Neural crest cell (in vitro differentiated cells): ENCODE results near the gene PTMA. TPM values are rescaled to one million over a fixed set of nuclear protein-coding genes. Genes with fewer than 3 reads are reported as not detected.

Experiments
- DNase-seq: peaks from one replicate; pipeline ENCODE4 v3.0.0; 2021; ENCODE audit warnings: low read depth, mixed read lengths, low spot score
- H3K27ac Mint-ChIP-seq: one replicate; pipeline ENCODE4 v1.8.0; 2021; ENCODE audit warnings: mild to moderate bottlenecking, mixed read lengths; ENCODE audit not compliant: unreplicated experiment
- H3K27me3 Mint-ChIP-seq: 2 replicates; pipeline ENCODE4 v1.8.0; 2021; ENCODE audit warnings: low read depth, mild to moderate bottlenecking, mixed read lengths
- H3K36me3 Mint-ChIP-seq: 2 replicates; pipeline ENCODE4 v1.8.0; 2021; ENCODE audit warnings: low read depth, mild to moderate bottlenecking, mixed read lengths
- H3K4me1 Mint-ChIP-seq: 2 replicates; pipeline ENCODE4 v1.8.0; 2021; ENCODE audit warnings: mixed read lengths
- H3K4me3 Mint-ChIP-seq: one replicate; pipeline ENCODE4 v1.8.0; 2021; ENCODE audit warnings: mild to moderate bottlenecking, mixed read lengths
- H3K9me3 Mint-ChIP-seq: 2 replicates; pipeline ENCODE4 v1.8.0; 2021; ENCODE audit warnings: mixed read lengths
- total RNA-seq: library from RNA; stranded (reverse); gene quantifications from 2 replicates; pipeline ENCODE4 v1.2.1, GENCODE V29; 2021
- TF ChIP-seq, protein P1 (sequence below): fragments of 200-600 bp; sonication (generic); conservative IDR thresholded peaks from 2 replicates; pipeline ENCODE4 v1.5.0; 2021; ENCODE audit warnings: antibody characterized with exemption, mild to moderate bottlenecking

PTMA gene
- total RNA-seq, 1 donor from 2014 or later, result 1,415 TPM

DNA sequence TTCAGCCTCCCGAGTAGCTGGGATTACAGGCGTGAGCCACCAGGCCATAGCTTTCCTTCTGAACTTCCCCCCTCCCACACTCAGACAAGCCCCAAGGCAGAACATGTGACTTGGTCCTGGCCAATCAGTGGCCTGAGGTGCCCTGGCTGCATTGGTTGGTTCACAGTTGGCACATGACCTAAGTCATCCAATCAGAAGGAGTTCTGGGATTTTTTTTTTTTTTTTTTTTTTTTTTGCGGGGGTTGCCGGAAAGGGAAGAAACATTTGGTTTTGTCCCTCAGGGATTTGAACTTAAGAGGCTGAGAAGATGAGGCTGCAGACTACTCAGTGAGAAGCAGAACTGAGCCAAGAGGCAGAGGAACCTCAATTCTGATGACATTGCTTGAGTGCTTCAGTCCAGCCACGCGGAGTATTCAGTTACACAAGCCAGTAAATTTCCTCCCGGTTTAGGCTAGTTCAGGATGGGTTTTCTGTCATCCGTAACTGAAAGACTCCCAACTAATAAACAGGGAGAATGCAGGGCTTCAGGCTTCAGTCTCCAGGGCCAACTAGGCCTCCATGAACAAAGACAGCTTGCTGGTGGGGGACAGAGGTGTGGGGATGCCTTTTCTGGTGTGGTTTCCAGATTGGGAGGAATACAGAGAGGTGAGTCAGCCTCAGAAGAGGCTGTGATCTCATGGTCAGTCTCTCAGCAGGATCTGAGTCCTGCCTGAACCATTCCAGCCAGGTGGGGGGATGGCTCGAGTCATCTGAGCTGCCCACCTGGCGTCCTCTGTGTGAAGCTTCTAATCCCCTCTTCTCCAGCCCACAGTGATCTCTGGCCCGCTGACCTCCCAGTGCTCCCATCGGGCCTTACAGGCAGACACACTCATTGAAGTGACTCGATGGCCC lies 9.2 kb downstream of the PTMA start:
- peaks cover 39% of the 10 kb centered on the region for H3K4me1 Mint-ChIP-seq

DNA sequence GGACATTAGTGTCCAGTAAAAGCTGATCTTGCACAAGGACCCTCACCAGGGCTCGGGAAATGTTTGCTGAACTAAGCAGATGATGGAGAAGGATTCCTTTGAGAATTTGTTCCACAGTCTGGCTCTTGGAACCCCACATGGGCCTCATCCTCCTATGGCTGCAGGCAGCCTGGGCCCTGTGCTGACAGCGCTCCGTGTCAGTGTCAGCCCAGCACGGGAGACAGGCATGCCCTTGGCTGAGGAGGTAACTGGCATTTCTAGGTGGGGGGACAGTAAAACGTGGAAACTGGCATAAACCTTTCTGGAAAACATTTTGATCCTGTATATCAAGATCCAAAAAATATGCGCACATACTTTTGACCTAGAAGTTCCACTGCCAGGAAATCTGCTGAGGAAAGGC lies 10.5 kb downstream of the PTMA start:
- Mint-ChIP-seq H3K9me3 (no peaks in the 10 kb centered on the region), H3K4me3 (peak overlapping the region; percentile 74), H3K4me1 (peaks cover 31% of the 10 kb centered on the region), H3K27ac (no peak overlapping the region), H3K36me3 (peaks cover 11% of the 10 kb centered on the region), H3K27me3 (peaks cover 30% of the 10 kb centered on the region)
- TF ChIP-seq, protein P1, sequence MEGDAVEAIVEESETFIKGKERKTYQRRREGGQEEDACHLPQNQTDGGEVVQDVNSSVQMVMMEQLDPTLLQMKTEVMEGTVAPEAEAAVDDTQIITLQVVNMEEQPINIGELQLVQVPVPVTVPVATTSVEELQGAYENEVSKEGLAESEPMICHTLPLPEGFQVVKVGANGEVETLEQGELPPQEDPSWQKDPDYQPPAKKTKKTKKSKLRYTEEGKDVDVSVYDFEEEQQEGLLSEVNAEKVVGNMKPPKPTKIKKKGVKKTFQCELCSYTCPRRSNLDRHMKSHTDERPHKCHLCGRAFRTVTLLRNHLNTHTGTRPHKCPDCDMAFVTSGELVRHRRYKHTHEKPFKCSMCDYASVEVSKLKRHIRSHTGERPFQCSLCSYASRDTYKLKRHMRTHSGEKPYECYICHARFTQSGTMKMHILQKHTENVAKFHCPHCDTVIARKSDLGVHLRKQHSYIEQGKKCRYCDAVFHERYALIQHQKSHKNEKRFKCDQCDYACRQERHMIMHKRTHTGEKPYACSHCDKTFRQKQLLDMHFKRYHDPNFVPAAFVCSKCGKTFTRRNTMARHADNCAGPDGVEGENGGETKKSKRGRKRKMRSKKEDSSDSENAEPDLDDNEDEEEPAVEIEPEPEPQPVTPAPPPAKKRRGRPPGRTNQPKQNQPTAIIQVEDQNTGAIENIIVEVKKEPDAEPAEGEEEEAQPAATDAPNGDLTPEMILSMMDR, result no peak
- DNase-seq, result no peak

More for the DNA sequence above, 9.2 kb downstream of the PTMA start:
- Mint-ChIP-seq H3K27ac (peak overlapping the region; percentile 84), H3K9me3 (no peaks in the 10 kb centered on the region), H3K36me3 (peaks cover 18% of the 10 kb centered on the region), H3K27me3 (peaks cover 38% of the 10 kb centered on the region), H3K4me3 (peak overlapping the region; percentile 91)
- TF ChIP-seq, protein P1, result no peak
- no peak for DNase-seq

DNA sequence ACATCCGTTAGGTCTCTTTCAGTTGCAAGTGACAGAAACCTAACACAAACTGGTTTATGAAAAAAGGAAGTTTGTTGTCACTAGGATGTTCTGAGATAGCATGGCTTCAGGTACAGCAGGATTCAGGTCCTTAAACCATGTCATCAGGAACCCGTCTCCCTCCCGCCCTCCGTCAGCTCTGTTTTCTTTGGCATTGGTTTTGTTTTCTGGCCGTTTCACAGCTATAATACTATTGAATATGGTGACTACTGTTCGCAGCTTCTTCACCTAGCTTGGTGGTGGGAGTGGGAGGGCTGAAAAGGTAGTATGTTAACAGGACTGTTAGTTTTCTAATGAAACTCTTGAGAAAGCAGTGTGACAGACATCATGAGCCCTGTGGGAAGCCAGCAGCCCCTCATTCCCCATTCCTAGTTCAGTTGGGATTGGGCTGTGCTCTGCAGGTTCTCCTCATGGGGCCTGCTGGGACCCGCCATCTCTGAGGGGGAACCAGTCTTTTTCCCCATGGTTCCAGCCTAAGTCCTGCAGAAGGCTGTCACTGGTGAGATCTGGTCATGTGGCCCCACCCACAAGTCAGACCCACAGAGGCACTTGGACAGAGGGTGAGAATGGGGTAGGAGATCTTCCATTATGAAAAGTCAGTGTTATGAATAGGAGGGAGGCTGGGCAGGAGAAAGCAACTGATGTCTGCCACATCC lies 12.1 kb downstream of the PTMA start:
- DNase-seq, result no peak
- no peaks in the 10 kb centered on the region for H3K9me3 Mint-ChIP-seq
- H3K36me3 Mint-ChIP-seq, result peaks cover 3% of the 10 kb centered on the region

DNA sequence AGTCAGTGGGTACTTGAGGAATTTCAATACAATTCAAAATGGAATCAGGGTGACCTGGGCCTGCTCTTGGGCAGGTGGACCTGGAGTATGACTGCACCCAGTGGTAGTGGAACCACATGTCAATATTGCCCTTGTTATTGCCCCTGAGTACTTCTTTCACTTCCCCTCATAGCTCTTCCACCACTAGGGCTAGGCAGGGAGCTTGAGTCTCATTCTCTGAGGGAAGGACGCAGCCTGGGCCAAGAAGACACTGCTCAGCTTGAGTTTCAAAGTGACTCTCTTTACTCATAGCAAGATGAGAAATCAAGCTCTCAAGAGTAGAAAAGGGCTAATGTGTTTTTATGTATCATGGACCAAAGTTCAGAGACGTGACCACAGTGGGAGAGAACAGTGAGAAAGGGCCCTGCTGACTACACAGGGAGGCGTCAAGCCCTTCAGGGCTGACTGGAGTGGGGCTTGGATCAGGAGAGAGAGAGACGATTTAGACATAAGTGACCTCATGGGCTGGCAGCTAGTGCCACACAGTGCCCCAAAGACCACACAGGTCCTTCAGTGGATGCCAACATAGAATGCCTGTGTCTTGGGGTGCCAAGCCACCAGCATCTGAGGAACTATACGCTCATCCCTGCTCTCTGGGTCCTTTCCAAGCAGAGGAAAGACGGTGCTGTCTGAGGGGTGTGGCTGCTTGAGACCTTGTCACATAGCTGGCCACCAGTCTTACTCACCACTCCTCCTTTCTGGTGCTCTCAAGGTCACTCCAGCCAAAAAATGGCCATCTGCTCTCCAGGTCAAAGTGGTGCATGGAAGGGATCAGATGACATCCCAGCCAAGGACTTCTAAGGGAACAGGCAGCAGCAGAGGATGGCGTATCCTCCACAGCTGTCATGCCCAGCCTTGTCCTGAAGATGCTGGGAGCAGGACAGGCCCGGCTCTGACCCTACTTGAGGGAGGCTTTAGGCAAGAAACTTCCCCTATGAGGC lies 13.0 kb downstream of the PTMA start:
- Mint-ChIP-seq H3K36me3 (no peaks in the 10 kb centered on the region), H3K4me1 (peaks cover 10% of the 10 kb centered on the region)

More for the DNA sequence above, 12.1 kb downstream of the PTMA start:
- H3K4me3 Mint-ChIP-seq, result no peak overlapping the region
- H3K27me3 Mint-ChIP-seq, result peaks cover 14% of the 10 kb centered on the region
- no peak overlapping the region for H3K27ac Mint-ChIP-seq
- TF ChIP-seq, protein P1, result no peak
- H3K4me1 Mint-ChIP-seq, result peaks cover 17% of the 10 kb centered on the region

More for the DNA sequence above, 13.0 kb downstream of the PTMA start:
- Mint-ChIP-seq H3K4me3 (no peak overlapping the region), H3K27ac (no peak overlapping the region), H3K27me3 (peaks cover 7% of the 10 kb centered on the region), H3K9me3 (no peaks in the 10 kb centered on the region)
- no peak for DNase-seq
- TF ChIP-seq, protein P1, result no peak
